Stimulated activated naive CD8-positive, alpha-beta T cell treated with anti-CD3 and anti-CD28 coated beads, Interleukin-15, Interleukin-2, amounts not matched to agents 100 U/mL and 50 U/mL, for 24 hours (primary cell): ENCODE results near the gene TMEM88.

ENCODE experiments used
- ATAC-seq: fragments of 150-1000 bp; cut with Tn5 transposase; one replicate; pipeline ENCODE4 v1.10.0; 2021
- DNase-seq: peaks from one replicate; pipeline ENCODE4 v3.0.0; 2021

TMEM88 gene

GRCh38 chr17:7843536-7844291 is 11.2 kb upstream of the TMEM88 start:
- peak; percentile 26 for ATAC-seq

GRCh38 chr17:7844292-7845154 is 10.3 kb upstream of the TMEM88 start:
- DNase-seq (peak; percentile 90), ATAC-seq (peak; percentile 47)

More at GRCh38 chr17:7843536-7844291, 11.2 kb upstream of the TMEM88 start:
- peak; percentile 92 for DNase-seq

GRCh38 chr17:7845359-7846062 is 9.4 kb upstream of the TMEM88 start:
- DNase-seq (no peak), ATAC-seq (no peak)

- DNase-seq: no peak
- no peak for ATAC-seq
Observed at GRCh38 chr17:7846063-7846735, 8.7 kb upstream of the TMEM88 start.

GRCh38 chr17:7846765-7847661 is 7.9 kb upstream of the TMEM88 start:
- ATAC-seq: no peak
- DNase-seq: no peak

- no peak for DNase-seq
Observed at GRCh38 chr17:7848131-7848579, 6.7 kb upstream of the TMEM88 start.

GRCh38 chr17:7848739-7849129 is 6.1 kb upstream of the TMEM88 start:
- ATAC-seq: no peak
- no peak for DNase-seq

More at GRCh38 chr17:7848131-7848579, 6.7 kb upstream of the TMEM88 start:
- no peak for ATAC-seq

GRCh38 chr17:7849130-7849750 is 5.6 kb upstream of the TMEM88 start:
- DNase-seq (no peak), ATAC-seq (no peak)

GRCh38 chr17:7849751-7850504 is 4.9 kb upstream of the TMEM88 start:
- no peak for DNase-seq
- no peak for ATAC-seq

- ATAC-seq (no peak), DNase-seq (no peak)
Observed at GRCh38 chr17:7850701-7851437, 4.0 kb upstream of the TMEM88 start.

- DNase-seq: peak; percentile 96
Observed at GRCh38 chr17:7851438-7852261, 3.2 kb upstream of the TMEM88 start.

GRCh38 chr17:7852262-7852670 is 2.6 kb upstream of the TMEM88 start:
- DNase-seq: no peak

More at GRCh38 chr17:7851438-7852261, 3.2 kb upstream of the TMEM88 start:
- ATAC-seq: peak; percentile 83

GRCh38 chr17:7852919-7853690 is 1.8 kb upstream of the TMEM88 start:
- ATAC-seq (no peak), DNase-seq (no peak)

More at GRCh38 chr17:7852262-7852670, 2.6 kb upstream of the TMEM88 start:
- no peak for ATAC-seq

GRCh38 chr17:7853691-7854038 is 1.2 kb upstream of the TMEM88 start:
- DNase-seq: no peak
- no peak for ATAC-seq

GRCh38 chr17:7854078-7854777 is 638 bp upstream of the TMEM88 start:
- DNase-seq (no peak), ATAC-seq (no peak)

- DNase-seq: no peak
- no peak for ATAC-seq
Observed at GRCh38 chr17:7855660-7856010, 769 bp downstream of the TMEM88 start.
